CD4-positive, alpha-beta T cell treated with Interleukin-12 subunit alpha and Interleukin-12 subunit beta, for 1 hour (primary cell): Measurements from ENCODE around the gene DUSP14.
"Not testable (repeated sequence)": the region's sequence is repeated elsewhere in the genome, so short reads cannot be mapped to it uniquely, and the experiment has no call there.

Experiments
- DNase-seq: peaks from one replicate; pipeline ENCODE4 v3.0.0-alpha.2; 2020

DUSP14 gene

DNA sequence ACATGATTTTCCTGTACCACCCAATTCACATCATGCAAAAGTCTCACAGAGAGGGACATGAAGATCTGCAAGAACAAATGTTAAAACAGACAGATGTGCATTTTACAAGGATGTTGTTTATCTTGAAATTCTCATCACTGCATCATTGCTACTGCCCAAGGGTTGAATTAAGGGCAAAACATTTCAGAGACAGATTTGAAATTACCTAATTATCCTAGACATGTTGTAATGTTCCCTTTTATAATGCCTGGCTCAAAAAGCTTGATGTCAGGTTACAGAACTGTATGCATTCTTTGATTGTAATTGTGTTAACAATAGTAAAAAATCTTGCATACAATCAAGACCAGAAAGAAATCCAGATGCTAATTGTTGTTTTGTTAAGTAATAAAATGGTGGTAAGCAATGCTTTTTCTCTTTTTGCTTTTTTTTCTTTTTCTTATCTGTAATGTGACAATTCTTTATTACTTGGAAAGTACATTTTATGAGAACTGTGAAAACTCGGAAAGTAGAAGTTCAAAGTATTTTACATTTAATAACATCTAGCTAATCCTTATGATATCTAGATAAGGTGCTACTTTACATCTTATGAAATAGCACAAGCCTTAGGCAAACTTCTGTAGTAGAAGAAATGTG is 3.6 kb upstream of the DUSP14 start:
- no peak for DNase-seq

GRCh38 chr17:37488009-37488604 is 1.6 kb upstream of the DUSP14 start:
- DNase-seq: no peak

DNA sequence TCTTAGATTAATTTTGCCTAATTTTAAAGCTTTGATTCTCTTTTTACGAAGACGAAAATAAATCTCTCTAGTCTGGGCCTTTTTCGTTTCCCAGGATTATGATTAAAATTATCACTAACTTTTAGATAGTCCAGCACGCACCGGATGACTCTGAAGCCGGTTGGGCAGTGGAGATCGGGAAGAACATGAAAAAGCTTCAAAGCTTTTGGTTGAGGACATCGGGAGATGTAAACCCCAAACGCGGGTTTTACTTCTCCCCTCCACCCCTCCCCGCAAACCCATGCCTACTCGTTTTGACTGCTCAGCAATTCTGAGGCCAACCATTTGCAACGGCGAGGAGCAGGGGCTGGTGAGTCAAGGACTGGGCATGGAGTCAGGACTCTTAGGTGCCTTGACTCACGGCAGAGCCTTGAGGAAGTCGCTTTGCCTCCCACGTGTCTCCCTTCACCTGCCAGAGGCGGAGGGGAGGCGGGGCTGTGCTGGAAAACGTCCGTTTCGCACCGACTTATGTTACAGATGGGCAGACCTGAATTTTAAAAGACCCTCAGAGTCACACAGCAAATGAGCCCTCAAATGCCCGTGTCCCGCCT is 989 bp upstream of the DUSP14 start:
- DNase-seq: peak; percentile 52

- DNase-seq: peak; percentile 75
Observed at GRCh38 chr17:37490022-37490587, 414 bp downstream of the DUSP14 start.

GRCh38 chr17:37490638-37491614 is 1.2 kb downstream of the DUSP14 start:
- DNase-seq: no peak

- no peak for DNase-seq
Observed at GRCh38 chr17:37492167-37492566, 2.5 kb downstream of the DUSP14 start.

DNA sequence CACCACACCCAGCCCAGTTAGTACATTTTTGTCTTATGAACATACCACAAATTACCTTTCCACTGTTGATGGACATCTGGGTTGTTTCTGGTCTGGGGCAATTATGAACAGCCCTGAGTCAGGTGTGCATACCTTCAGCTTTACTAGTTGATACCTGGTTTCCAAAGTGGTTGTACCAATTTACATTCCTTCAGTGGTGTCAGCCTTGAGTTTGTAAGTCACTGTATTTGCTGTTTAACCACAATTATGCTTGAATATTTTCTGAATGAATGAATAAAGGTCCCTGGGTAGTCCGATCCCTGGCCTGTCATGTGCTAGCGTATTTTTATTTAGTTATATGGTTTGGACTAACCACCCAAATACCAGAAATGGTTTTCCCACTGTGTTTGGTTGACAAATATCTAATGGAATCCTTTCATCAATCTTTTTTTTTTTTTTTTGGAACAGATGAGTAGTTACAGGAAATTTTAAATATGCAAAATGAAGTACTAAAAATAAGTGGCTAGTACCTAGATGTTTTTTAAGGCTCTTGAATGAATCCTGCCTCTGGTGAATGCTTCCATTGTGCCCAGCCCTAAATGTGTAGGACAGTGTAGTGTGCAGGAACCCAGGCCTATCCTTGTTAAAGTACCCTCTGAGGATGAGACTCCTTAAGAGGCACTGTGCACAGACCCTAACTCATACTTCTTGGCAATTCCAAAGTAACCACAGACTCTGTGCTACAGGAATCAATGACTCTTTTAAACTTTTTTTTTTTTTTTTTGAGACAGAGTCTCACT is 3.7 kb downstream of the DUSP14 start:
- DNase-seq: no peak

DNA sequence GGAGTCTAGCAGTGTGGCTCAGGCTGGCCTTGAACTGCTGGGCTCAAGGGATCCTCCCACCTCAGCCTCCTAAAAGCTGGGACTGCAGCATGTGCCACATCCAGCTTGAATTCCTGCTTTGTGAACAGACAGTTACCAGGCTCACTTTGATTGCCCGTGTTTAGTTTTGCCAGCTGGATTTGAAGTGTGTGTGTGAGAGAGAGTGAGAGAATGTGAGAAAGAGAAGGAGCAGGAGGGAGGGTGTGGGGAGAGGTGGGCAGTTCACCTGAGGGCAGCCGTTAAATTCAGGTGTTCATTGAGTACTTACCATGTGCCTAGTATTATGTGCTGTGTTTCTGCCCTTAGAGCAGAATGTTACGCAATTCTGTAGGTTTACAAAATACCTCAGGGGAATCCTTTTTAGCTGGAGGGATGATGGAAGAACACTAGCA is 4.7 kb downstream of the DUSP14 start:
- DNase-seq: no peak

GRCh38 chr17:37494971-37495370 is 5.3 kb downstream of the DUSP14 start:
- no peak for DNase-seq

GRCh38 chr17:37500378-37500777 is 10.7 kb downstream of the DUSP14 start:
- no peak for DNase-seq

GRCh38 chr17:37502009-37502936 is 12.6 kb downstream of the DUSP14 start:
- DNase-seq: no peak

GRCh38 chr17:37503148-37503547 is 13.5 kb downstream of the DUSP14 start:
- no peak for DNase-seq

GRCh38 chr17:37505333-37505732 is 15.6 kb downstream of the DUSP14 start:
- no peak for DNase-seq

DNA sequence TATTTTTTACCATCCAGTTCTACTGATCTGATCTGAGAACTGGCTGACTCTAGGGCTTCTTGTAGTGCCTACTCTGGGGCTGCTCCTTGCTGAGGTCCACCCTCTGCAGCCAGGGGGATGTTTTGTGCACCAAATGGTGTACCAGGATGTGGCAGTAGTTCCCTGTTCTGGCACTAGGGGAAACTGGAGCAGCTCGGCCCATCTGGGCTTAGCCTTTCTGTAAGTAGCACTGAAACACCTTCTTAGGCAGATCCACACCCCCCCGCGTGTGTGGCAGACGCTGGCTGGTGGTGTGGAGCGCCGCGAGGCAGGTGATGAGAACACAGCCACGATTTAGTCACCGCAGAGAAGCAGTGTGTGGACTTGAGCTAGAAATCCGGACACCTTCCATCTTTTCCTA is 17.0 kb downstream of the DUSP14 start:
- no peak for DNase-seq

- DNase-seq: no peak
Observed at GRCh38 chr17:37507111-37507510, 17.4 kb downstream of the DUSP14 start.

- no peak for DNase-seq
Observed at GRCh38 chr17:37510056-37510455, 20.4 kb downstream of the DUSP14 start.

- not testable (repeated sequence) for DNase-seq
Observed at GRCh38 chr17:37511642-37512041, 22.0 kb downstream of the DUSP14 start.

DNA sequence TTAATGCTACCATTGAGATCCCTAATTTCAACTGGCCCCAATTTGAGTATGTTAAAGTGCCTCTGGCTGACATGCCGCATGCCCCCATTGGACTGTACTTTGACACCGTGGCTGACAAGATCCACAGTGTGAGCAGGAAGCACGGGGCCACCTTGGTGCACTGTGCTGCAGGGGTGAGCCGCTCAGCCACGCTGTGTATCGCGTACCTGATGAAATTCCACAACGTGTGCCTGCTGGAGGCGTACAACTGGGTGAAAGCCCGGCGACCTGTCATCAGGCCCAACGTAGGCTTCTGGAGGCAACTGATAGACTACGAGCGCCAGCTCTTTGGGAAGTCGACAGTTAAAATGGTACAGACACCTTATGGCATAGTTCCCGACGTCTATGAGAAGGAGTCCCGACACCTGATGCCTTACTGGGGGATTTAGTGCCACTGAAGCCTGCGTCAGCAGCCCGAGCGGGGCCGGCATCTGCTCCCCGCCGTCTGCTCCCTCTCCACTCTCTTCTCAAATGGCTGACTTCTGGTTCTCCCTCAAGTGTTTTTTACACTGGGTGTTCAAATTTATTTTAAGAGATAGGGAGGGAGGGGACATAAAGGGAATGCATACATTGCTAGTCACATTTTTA is 22.9 kb downstream of the DUSP14 start:
- DNase-seq: no peak

GRCh38 chr17:37513711-37514110 is 24.0 kb downstream of the DUSP14 start:
- DNase-seq: no peak

- no peak for DNase-seq
Observed at GRCh38 chr17:37516127-37516571, 26.5 kb downstream of the DUSP14 start.
